Central memory CD8-positive, alpha-beta T cell (primary cell): ENCODE measurements around the gene NFE2L1.
A peak's percentile ranks its signal among the peaks of the same experiment; 100 is the strongest.

Experiments
- ATAC-seq: fragments of 150-1000 bp; cut with Tn5 transposase; replicated peaks from 2 replicates; pipeline ENCODE4 v1.10.0; 2022; ENCODE audit warnings: mild to moderate bottlenecking, moderate FRiP score, moderate number of reproducible peaks; ENCODE audit not compliant: poor library complexity, severe bottlenecking; ENCODE audit errors: extremely low read depth
- DNase-seq, 2 donors: peaks; one replicate each; pipeline ENCODE4 v3.0.0; 2021; ENCODE audit warnings: low spot score in 2 of 2
- H3K27ac Mint-ChIP-seq: one replicate; pipeline ENCODE4 v1.8.0; 2022; ENCODE audit warnings: low read depth, mild to moderate bottlenecking, moderate library complexity, mixed read lengths
- H3K27me3 Mint-ChIP-seq: one replicate; pipeline ENCODE4 v1.8.0; 2022; ENCODE audit warnings: mixed read lengths
- H3K36me3 Mint-ChIP-seq: one replicate; pipeline ENCODE4 v1.8.0; 2022; ENCODE audit warnings: mild to moderate bottlenecking, moderate library complexity, mixed read lengths; ENCODE audit not compliant: insufficient read depth
- H3K4me1 Mint-ChIP-seq: one replicate; pipeline ENCODE4 v1.8.0; 2022; ENCODE audit warnings: mixed read lengths
- H3K4me3 Mint-ChIP-seq: one replicate; pipeline ENCODE4 v1.8.0; 2022; ENCODE audit warnings: mild to moderate bottlenecking, moderate library complexity, mixed read lengths
- H3K9me3 Mint-ChIP-seq: one replicate; pipeline ENCODE4 v1.8.0; 2022; ENCODE audit warnings: mixed read lengths

NFE2L1 gene

DNA sequence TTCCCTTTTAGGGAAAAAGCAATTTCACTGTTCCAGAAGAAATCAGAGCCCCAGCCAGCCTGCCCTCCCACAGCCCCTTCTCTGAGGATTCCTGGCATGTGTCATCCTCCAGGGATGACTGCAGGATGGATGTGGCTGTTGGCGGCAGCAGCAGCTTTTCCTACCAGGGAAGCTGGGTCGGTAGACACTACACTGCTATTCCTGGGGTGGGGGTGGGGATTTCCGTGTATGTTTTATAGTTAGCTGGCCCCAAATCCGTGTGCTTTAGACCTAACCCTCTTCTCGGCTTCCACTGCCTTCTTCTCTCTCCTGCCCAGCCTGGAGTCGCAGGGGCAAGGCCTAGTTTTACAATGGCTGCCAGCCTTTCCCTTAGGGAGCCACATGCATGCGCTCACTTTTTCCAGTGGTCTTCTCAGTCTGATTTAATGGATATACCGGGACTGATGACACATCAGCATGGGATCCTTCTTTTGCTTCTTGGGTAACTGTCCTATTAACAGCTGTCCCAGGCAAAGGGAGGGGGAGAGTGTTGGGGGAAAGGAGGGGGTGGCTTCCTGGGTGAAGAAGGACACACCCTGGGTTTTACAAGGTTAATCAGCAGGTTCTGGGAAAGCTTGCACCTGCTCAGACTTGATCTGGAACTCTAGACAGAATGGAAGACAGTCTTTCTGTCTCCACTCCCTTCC is 2.7 kb upstream of the NFE2L1 start:
- H3K27ac Mint-ChIP-seq = no peak overlapping the region
- no peak for ATAC-seq
- H3K36me3 Mint-ChIP-seq = peaks cover 14% of the 10 kb centered on the region
- no peaks in the 10 kb centered on the region for H3K27me3 Mint-ChIP-seq
- no peak for DNase-seq
- peaks cover 39% of the 10 kb centered on the region for H3K4me1 Mint-ChIP-seq
- H3K4me3 Mint-ChIP-seq = no peak overlapping the region
- no peaks in the 10 kb centered on the region for H3K9me3 Mint-ChIP-seq

DNA sequence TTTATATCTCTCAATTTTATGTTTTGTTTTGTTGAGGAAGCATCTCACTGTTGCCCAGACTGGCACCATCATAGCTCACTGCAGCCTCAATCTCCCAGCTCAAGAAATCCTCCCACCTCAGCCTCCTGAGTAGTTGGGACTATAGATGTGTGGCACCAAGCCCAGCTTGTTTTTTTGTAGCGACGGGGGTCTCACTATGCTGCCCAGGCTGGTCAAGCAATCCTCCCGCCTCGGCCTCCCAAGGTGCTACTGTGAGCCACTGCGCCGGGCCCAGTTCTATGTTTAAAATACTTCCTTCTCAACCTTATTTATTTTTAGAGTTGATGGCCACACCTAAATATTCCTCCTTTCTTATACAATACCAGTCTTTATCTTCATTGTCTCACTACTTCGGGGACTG is 1.9 kb upstream of the NFE2L1 start:
- ATAC-seq (no peak), DNase-seq (no peak)
- H3K27ac Mint-ChIP-seq = peak overlapping the region; percentile 36
- H3K27me3 Mint-ChIP-seq = no peaks in the 10 kb centered on the region
- peak overlapping the region; percentile 91 for H3K4me3 Mint-ChIP-seq
- H3K9me3 Mint-ChIP-seq = no peaks in the 10 kb centered on the region
- peaks cover 16% of the 10 kb centered on the region for H3K36me3 Mint-ChIP-seq
- H3K4me1 Mint-ChIP-seq = peaks cover 46% of the 10 kb centered on the region

DNA sequence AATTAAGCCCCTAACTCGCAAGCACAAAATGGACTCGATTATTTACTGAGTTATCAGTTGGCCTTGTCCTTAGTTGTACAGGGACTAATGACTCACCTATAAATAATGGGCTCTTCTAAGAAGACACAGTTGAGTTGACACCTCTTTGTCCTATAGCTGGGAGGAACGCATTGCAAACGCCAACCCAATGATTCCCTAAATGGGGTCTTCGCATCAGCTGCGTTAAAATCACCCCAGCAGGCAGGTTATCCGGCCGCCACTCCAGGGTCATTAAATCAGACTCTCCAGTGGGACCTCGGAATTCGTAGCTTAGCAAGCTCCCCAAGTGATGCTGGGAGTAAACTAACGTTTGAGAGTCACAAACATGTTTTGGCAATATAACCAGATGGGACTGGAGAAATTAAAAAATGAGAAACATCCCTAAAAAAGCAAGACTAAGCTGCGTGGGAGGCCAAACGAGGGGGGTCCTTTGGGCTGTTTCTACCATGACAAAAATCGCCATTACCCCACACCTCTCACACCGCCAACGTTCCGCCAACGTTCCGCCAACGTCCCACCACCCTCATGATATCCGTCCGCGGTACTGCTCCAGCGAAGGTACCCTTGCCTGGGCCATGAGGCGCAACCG is 932 bp upstream of the NFE2L1 start:
- DNase-seq (no peak), ATAC-seq (no peak)
- Mint-ChIP-seq H3K27ac (peak overlapping the region; percentile 98), H3K9me3 (no peaks in the 10 kb centered on the region), H3K36me3 (peaks cover 19% of the 10 kb centered on the region), H3K4me3 (peak overlapping the region; percentile 91), H3K4me1 (peaks cover 55% of the 10 kb centered on the region), H3K27me3 (no peaks in the 10 kb centered on the region)

DNA sequence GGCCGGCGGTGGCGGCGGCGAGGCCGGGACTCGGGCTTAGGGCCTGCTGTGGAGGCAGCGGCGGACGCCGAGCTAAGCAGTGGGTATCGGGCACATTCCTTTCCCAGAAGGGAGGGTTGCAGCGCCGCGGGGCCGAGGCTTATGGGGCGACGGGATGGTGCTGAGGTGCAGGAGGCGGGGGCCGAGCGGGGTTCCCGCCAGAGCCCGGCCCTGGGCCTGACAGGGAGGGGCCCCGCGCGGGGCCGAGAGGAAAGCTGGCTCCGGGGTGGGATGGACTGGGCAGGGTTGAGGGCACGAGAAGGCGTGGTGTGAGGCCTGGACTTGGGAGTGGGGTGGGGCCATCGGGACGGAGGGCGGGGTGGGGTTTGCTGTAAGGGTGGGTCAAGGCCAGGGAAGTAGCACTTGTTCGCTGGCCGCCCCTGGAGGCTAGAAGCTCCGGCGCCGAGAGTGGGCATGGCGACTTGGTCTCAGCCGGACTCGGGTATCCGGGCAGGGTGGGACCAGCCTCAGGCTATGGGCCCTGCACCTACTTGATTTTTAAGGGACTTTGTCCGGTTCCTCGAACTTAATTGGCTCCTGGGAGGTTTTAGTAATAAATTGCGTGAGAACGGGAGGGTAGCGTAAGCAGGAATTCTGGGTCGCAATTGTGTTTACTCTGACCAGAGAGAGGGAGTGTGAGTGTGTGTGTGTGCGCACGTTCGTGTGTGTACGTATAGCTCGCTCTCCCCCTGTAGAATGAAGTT is 396 bp downstream of the NFE2L1 start:
- peaks cover 19% of the 10 kb centered on the region for H3K36me3 Mint-ChIP-seq
- peak overlapping the region; percentile 91 for H3K4me3 Mint-ChIP-seq
- DNase-seq (peak; percentile 14 to 25), ATAC-seq (no peak)
- H3K4me1 Mint-ChIP-seq = peaks cover 65% of the 10 kb centered on the region
- no peaks in the 10 kb centered on the region for H3K27me3 Mint-ChIP-seq
- H3K27ac Mint-ChIP-seq = peak overlapping the region; percentile 98
- no peaks in the 10 kb centered on the region for H3K9me3 Mint-ChIP-seq

DNA sequence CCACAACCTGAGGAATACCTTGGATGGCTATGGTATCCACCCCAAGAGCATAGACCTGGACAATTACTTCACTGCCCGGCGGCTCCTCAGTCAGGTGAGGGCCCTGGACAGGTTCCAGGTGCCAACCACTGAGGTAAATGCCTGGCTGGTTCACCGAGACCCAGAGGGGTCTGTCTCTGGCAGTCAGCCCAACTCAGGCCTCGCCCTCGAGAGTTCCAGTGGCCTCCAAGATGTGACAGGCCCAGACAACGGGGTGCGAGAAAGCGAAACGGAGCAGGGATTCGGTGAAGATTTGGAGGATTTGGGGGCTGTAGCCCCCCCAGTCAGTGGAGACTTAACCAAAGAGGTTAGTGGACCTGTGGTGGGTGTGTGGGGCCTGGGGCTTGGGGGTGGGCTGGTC is 3.1 kb downstream of the NFE2L1 start:
- Mint-ChIP-seq H3K27me3 (no peaks in the 10 kb centered on the region), H3K36me3 (peaks cover 24% of the 10 kb centered on the region), H3K27ac (no peak overlapping the region), H3K9me3 (no peaks in the 10 kb centered on the region), H3K4me1 (peaks cover 76% of the 10 kb centered on the region), H3K4me3 (no peak overlapping the region)
- no peak for DNase-seq
- no peak for ATAC-seq

DNA sequence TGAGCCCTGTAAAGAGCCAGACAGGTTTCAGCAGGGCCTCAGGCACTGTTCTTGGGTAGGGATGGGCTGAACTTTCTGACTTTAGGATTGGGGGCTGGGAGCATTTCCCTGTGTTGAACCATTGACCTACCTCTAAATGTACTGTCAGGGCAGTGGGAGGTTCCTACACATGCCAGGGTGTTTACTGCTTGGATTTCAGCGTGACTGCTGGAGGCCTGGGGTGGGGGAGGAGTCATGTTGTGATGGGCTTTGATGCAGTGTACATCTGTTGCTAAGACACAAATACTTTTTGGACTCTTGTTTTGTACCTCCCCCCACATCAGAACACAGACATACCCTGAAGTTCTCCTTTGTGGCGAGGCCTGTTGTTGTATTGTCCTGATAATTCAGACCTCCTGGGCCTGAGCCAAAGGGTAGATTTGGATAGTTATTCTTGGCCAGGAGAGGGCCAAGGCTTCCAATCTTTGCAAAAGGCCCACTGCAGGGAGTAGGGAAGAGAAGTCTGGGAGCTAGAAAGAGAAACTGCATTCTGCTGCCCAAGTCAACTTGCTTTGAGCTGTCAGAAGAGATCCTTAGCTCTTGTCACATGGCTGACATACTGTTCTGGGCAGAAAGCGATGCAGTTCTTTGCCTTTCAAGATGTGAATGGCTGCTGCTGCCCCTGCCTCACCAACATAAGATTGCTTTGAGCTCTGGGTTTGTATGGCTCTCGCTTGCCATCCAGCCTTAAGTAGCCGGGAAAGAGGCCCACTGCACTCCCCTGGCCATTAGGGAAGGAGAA is 3.7 kb downstream of the NFE2L1 start:
- no peak for ATAC-seq
- peaks cover 29% of the 10 kb centered on the region for H3K36me3 Mint-ChIP-seq
- H3K9me3 Mint-ChIP-seq = no peaks in the 10 kb centered on the region
- no peak overlapping the region for H3K4me3 Mint-ChIP-seq
- H3K27me3 Mint-ChIP-seq = no peaks in the 10 kb centered on the region
- peaks cover 76% of the 10 kb centered on the region for H3K4me1 Mint-ChIP-seq
- DNase-seq = no peak
- peak overlapping the region; percentile 39 for H3K27ac Mint-ChIP-seq

DNA sequence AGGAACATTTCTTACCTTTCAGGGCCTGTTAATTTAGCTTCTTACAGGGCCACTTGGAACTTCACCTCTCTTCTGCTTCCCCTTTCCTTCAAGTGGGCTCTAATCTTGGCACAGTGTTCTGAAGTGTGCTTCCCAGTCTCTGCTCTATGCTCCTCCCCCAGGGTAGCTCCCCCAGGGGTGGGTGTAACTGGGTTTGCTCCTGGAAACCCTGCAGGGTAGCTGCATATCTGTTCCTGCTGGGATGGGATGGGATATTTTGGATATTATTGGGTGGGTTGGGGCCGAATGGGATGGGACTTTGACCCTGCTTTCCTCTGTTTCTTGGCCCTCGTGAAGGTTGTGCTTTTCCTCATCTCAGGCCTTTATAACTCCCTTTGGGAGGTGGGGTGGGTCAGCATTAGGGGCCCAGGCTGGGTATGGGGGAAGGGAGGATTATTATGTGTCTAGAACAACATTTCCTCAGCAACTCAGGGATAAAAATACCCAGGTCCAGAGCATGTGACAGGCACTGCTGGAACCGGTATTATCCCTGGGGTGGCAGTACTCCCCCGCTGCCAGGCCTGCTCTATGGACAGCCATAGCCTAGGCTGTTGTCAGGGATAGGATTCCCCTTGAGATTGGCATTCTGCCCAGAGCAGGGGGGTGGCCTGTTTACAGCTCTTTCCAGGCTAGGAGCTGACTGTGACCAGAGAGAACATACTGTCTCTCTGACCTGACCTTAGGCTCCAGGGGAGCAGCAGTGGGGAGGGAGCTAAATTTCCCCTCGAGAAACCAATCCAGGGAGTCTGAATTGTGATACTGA is 5.0 kb downstream of the NFE2L1 start:
- DNase-seq = no peak
- H3K36me3 Mint-ChIP-seq = peaks cover 28% of the 10 kb centered on the region
- no peaks in the 10 kb centered on the region for H3K27me3 Mint-ChIP-seq
- H3K4me3 Mint-ChIP-seq = no peak overlapping the region
- H3K4me1 Mint-ChIP-seq = peaks cover 66% of the 10 kb centered on the region
- ATAC-seq = no peak
- no peaks in the 10 kb centered on the region for H3K9me3 Mint-ChIP-seq
- peak overlapping the region; percentile 39 for H3K27ac Mint-ChIP-seq

DNA sequence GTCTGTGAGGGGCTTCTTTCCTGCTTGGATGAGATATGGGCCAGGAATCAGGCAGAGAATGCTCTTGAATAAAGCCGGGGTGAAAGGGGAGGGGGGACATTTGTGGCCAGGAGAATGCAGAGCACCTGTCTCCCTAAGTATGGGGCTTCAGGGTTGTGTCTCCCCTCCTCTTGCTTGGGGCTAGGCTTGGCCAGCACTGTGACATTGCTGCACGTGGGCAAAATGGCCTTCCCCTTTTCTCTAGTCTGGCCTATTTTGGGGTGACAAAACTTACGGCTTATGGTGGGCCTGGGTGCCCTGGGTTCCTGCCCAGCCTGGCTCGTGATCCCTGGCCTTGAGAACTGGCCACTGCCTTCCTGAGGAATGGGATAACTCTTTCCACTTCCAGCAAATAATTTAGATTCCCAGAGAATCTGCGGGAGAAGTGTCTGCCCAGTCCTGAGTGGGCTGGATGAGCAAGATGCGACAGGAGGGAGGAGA is 5.6 kb downstream of the NFE2L1 start:
- H3K9me3 Mint-ChIP-seq = no peaks in the 10 kb centered on the region
- ATAC-seq (no peak), DNase-seq (no peak)
- H3K36me3 Mint-ChIP-seq = peaks cover 23% of the 10 kb centered on the region
- H3K27ac Mint-ChIP-seq = peak overlapping the region; percentile 39
- H3K27me3 Mint-ChIP-seq = no peaks in the 10 kb centered on the region
- H3K4me1 Mint-ChIP-seq = peaks cover 64% of the 10 kb centered on the region
- H3K4me3 Mint-ChIP-seq = no peak overlapping the region

DNA sequence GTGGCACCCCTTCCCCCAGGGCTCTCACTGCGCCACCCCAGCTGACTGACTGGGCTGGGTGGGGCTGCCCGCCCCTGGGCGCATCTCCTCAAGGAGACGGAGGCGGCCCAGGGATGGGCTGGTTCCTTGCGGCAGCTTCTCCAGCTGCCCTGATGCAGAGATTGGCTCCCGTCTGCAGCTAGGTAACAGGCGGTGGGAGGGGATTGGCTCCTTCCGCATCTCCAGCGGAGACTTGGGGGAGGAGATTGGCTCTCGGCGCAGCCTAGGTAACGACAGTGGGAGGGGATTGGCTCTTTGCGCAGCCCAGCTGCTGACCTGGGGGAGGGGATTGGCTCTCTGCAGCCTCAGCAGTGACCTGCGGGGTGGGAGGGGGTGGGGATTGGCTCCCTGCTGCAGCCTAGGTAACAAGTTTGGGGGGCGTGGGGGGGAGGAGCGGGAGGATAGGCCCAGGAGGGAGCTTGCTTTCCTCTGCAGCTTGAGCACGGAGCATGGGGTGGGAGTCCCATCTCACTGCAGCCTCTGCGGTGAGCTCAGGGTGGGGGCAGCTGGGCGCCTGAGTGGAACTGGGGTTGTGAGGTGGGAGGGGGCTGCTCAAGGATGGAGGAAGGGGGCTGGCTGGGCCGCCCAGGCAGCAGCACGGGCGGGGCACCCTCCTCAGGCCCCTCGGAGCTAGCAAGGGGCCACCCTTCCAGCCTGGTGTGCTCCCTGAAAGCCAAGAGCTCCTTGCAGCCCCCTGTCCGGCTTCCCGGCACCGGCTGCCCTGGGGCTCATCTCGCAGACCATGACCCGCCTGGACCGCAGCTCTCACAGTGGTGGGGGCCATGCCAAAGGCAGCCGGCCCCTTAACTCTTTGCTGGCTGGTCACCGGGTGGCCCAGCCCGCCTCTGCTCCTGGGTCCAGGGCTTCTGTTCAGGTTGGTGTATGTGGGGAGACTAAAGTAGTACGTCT is 6.4 kb downstream of the NFE2L1 start:
- no peak for ATAC-seq
- no peak overlapping the region for H3K4me3 Mint-ChIP-seq
- peaks cover 23% of the 10 kb centered on the region for H3K36me3 Mint-ChIP-seq
- DNase-seq = no peak
- H3K27me3 Mint-ChIP-seq = no peaks in the 10 kb centered on the region
- H3K27ac Mint-ChIP-seq = peak overlapping the region; percentile 82
- H3K4me1 Mint-ChIP-seq = peaks cover 58% of the 10 kb centered on the region
- H3K9me3 Mint-ChIP-seq = no peaks in the 10 kb centered on the region

DNA sequence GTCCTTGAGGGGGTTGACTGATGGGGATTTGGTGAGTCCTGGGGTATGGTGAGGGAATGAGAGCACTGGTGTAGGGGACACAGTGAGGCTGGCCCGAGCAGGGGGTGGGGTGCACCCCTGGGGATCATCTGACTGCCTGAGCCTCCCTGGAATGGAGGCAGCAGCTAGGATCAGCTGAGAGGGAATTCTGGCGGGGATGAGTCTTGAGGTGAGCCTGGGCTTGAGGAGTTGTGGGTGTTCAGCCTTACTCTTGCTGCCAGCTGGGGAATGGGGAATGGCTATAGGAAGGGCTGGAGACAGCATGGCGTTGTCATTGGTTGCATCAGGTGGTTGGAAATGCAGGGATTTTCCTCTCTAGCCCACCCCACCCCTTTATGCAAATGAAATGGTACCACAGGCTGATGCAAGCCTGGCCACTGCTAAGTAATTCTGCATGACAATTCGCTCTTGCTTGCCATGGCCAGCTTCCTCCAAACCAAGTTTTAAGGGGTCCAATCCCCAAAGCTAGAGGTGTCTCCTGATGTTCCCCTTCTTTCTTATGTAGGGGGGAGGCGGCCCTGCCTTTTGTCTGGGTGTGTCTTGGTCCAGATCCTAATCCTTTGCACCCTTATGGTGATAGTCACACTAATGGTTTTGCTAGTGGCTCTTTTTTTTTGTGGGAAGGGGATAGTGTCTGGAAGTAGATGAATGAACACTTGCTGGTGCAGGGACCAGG is 7.5 kb downstream of the NFE2L1 start:
- no peaks in the 10 kb centered on the region for H3K9me3 Mint-ChIP-seq
- peaks cover 50% of the 10 kb centered on the region for H3K4me1 Mint-ChIP-seq
- H3K27me3 Mint-ChIP-seq = no peaks in the 10 kb centered on the region
- no peak for ATAC-seq
- no peak for DNase-seq
- H3K36me3 Mint-ChIP-seq = peaks cover 28% of the 10 kb centered on the region
- H3K4me3 Mint-ChIP-seq = no peak overlapping the region
- H3K27ac Mint-ChIP-seq = peak overlapping the region; percentile 82
